ENCODE results near the gene GTF2H1.
"Not testable (repeated sequence)": the region's sequence is repeated elsewhere in the genome, so short reads cannot be mapped to it uniquely, and the experiment has no call there.

GTF2H1 gene

GRCh38 chr11:18383388-18384156 is 61.2 kb downstream of the GTF2H1 start:
- peak; percentile 9 to 23 (median 16) for DNase-seq

- DNase-seq: no peak
Measured at GRCh38 chr11:18384157-18384641, 61.8 kb downstream of the GTF2H1 start.

- DNase-seq: no peak
Measured at GRCh38 chr11:18390088-18390487, 67.7 kb downstream of the GTF2H1 start.

- no peak for DNase-seq
Measured at GRCh38 chr11:18392434-18393321, 70.3 kb downstream of the GTF2H1 start.

- DNase-seq: no peak
Measured at GRCh38 chr11:18393581-18394274, 71.4 kb downstream of the GTF2H1 start.

- peak; percentile 96 to 99 (median 98) for DNase-seq
Measured at GRCh38 chr11:18394275-18394927, 72.0 kb downstream of the GTF2H1 start, which contains the start of gene LDHA. Gene LDHA, plus strand, starts transcription at chr11:18394563. Its CDS starts 2,280 bp downstream, at chr11:18396843.

GRCh38 chr11:18394928-18395734 is 72.8 kb downstream of the GTF2H1 start:
- peak in 1 of 4 experiments; percentile 23 for DNase-seq

- peak; percentile 78 to 90 (median 88) for DNase-seq
Measured at GRCh38 chr11:18395735-18396504, 73.6 kb downstream of the GTF2H1 start.

GRCh38 chr11:18397921-18398320 is 75.6 kb downstream of the GTF2H1 start:
- no peak for DNase-seq

- not testable (repeated sequence) for DNase-seq
Measured at GRCh38 chr11:18401077-18401476, 78.7 kb downstream of the GTF2H1 start.

- DNase-seq: no peak
Measured at GRCh38 chr11:18404062-18404461, 81.7 kb downstream of the GTF2H1 start.

GRCh38 chr11:18407400-18407799 is 85.0 kb downstream of the GTF2H1 start:
- DNase-seq: not testable (repeated sequence)

GRCh38 chr11:18408558-18409291 is 86.4 kb downstream of the GTF2H1 start:
- DNase-seq: no peak

- no peak for DNase-seq
Measured at GRCh38 chr11:18416459-18416858, 94.1 kb downstream of the GTF2H1 start.
